Measurements from ENCODE around the gene NEU3. TPM values are rescaled to one million over a fixed set of nuclear protein-coding genes. Genes with fewer than 3 reads are reported as not detected.

Gene NEU3
- total RNA-seq, 1 donor from 2014 or later = 6.6 TPM

DNA sequence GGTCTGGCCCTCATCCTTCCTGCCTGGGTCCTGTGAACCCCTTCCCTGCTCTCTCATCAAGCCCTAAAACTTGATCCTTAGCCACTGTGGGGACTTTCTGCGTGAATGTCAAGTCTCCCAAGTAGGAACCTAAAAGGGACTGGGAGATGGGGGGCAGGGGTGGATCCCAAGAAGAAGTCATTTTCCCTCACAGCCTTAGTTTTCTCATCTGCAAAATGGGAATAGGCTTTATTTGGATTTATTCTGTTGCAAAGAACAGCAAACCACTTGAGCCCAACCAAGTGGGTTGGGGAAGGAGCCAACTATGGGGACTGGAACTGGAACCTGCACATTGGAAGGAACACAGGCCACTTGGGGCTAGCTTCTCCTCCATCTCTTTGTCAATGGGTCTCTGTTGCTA is 36.8 kb downstream of the NEU3 start:
- H3K9me3 Mint-ChIP-seq (ENCODE audit: unreplicated experiment) = no peaks in the 10 kb centered on the region
- no peaks in the 10 kb centered on the region for H3K4me1 Mint-ChIP-seq (ENCODE audit: low read depth, unreplicated experiment)
- no peak for DNase-seq
- no peaks in the 10 kb centered on the region for H3K36me3 Mint-ChIP-seq (ENCODE audit: unreplicated experiment)
- TF ChIP-seq CTCF (IDR thresholded peaks at IDR 0.05; ENCODE audit: partially characterized antibody, unreplicated experiment) = no peak
- H3K27me3 Mint-ChIP-seq (ENCODE audit: unreplicated experiment) = peaks cover 2% of the 10 kb centered on the region
- no peak overlapping the region for H3K4me3 Mint-ChIP-seq (ENCODE audit: unreplicated experiment)
- H3K27ac Mint-ChIP-seq (ENCODE audit: unreplicated experiment) = no peak overlapping the region

- H3K4me1 Mint-ChIP-seq (ENCODE audit: low read depth, unreplicated experiment) = no peaks in the 10 kb centered on the region
- no peak for DNase-seq
Measured at GRCh38 chr11:75028321-75028720, 39.6 kb downstream of the NEU3 start.

DNA sequence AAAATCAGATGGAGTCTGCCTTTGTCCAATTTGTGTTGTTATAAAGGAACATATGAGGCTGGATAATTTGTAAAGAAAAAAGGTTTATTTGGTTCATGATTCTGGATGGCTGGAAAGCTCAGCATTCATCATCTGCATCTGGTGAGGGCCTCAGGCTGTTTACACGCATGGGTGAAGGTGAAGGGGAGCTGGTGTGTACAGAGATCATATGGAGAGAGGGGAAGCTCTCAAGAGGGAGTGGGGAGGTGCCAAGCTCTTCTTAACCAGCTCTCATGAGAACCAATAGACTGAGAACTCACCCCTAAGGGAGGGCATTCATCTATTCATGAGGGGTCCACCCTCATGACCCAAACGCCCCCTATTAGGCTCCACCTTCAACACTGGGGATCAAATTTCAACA is 40.0 kb downstream of the NEU3 start:
- H3K27ac Mint-ChIP-seq (ENCODE audit: unreplicated experiment) = no peak overlapping the region
- H3K4me1 Mint-ChIP-seq (ENCODE audit: low read depth, unreplicated experiment) = no peaks in the 10 kb centered on the region
- no peaks in the 10 kb centered on the region for H3K36me3 Mint-ChIP-seq (ENCODE audit: unreplicated experiment)
- H3K27me3 Mint-ChIP-seq (ENCODE audit: unreplicated experiment) = peaks cover 2% of the 10 kb centered on the region
- no peaks in the 10 kb centered on the region for H3K9me3 Mint-ChIP-seq (ENCODE audit: unreplicated experiment)
- DNase-seq = no peak
- no peak for TF ChIP-seq CTCF (IDR thresholded peaks at IDR 0.05; ENCODE audit: partially characterized antibody, unreplicated experiment)
- H3K4me3 Mint-ChIP-seq (ENCODE audit: unreplicated experiment) = no peak overlapping the region

More at GRCh38 chr11:75028321-75028720, 39.6 kb downstream of the NEU3 start:
- Mint-ChIP-seq H3K27me3 (ENCODE audit: unreplicated experiment) (peaks cover 2% of the 10 kb centered on the region), H3K36me3 (ENCODE audit: unreplicated experiment) (no peaks in the 10 kb centered on the region), H3K27ac (ENCODE audit: unreplicated experiment) (no peak overlapping the region), H3K4me3 (ENCODE audit: unreplicated experiment) (no peak overlapping the region), H3K9me3 (ENCODE audit: unreplicated experiment) (no peaks in the 10 kb centered on the region)
- TF ChIP-seq CTCF (IDR thresholded peaks at IDR 0.05; ENCODE audit: partially characterized antibody, unreplicated experiment) = no peak

DNA sequence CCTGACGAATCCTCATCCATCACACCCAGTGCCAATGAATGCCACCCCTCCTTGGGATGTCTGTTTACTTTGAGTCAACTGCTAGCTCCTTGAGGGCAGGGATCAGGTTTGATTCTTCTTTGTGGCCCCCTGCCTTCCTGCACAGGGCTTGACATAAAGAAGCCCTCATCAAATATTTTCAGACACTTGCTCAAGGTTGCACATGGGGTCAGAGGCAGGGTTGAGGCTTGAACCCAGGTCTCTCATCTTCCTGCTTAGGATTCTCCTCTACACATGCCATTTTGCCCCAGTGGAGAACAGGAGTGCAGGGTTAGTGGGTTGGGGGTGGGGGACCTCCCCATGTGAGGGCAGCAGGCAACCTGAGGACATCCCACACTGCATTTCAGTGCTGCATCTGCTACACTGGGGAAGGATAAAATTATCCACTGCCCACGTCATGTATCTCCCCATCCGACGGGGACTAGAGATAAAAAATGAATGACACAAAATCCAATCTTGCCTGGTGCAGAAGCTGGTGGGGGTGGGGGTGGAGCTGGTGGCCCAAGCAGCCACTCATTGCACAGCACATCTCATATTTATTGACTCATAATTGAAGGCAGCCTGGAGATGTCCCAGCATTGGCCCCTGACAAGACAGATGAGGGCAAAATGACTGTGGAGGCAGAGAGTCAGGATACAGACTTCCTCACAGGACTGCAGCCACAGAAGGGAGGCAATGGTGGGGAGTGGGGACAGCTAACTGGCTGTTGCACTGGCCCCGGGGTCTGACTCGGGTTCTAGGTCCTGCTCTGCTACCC is 41.3 kb downstream of the NEU3 start:
- Mint-ChIP-seq H3K27ac (ENCODE audit: unreplicated experiment) (no peak overlapping the region), H3K9me3 (ENCODE audit: unreplicated experiment) (no peaks in the 10 kb centered on the region), H3K4me1 (ENCODE audit: low read depth, unreplicated experiment) (no peaks in the 10 kb centered on the region), H3K27me3 (ENCODE audit: unreplicated experiment) (peaks cover 2% of the 10 kb centered on the region), H3K4me3 (ENCODE audit: unreplicated experiment) (no peak overlapping the region), H3K36me3 (ENCODE audit: unreplicated experiment) (no peaks in the 10 kb centered on the region)
- DNase-seq = no peak
- no peak for TF ChIP-seq CTCF (IDR thresholded peaks at IDR 0.05; ENCODE audit: partially characterized antibody, unreplicated experiment)

DNA sequence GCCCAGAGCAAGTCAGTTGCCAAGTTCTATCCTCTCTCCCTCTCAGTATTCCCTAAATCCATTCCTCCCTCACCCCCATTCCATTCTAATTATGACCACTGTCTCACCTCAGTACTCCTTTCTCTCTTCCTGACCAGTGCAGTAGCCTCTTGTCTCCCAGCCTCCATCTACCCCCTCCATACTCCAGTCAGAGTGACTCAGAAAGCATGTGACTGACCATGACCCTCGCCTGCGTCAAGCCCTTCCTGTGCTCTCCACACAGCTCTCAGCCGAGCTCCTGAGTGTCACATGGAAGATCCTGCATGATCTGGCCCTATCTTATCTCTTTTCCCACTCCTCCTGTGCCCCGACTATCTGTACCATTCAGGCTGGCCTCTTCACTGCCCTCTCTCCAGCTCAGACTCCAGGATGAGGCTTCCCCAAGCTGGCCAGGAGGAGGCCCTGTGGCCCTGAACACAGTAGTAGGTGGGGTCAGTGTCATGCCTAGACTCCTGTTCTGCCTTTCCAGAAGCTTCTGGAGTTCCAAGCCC is 42.6 kb downstream of the NEU3 start:
- no peak for DNase-seq

More for the DNA sequence above, 42.6 kb downstream of the NEU3 start:
- H3K36me3 Mint-ChIP-seq (ENCODE audit: unreplicated experiment) = no peaks in the 10 kb centered on the region
- no peaks in the 10 kb centered on the region for H3K9me3 Mint-ChIP-seq (ENCODE audit: unreplicated experiment)
- TF ChIP-seq CTCF (IDR thresholded peaks at IDR 0.05; ENCODE audit: partially characterized antibody, unreplicated experiment) = no peak
- no peak overlapping the region for H3K27ac Mint-ChIP-seq (ENCODE audit: unreplicated experiment)
- H3K27me3 Mint-ChIP-seq (ENCODE audit: unreplicated experiment) = no peaks in the 10 kb centered on the region
- no peak overlapping the region for H3K4me3 Mint-ChIP-seq (ENCODE audit: unreplicated experiment)
- no peaks in the 10 kb centered on the region for H3K4me1 Mint-ChIP-seq (ENCODE audit: low read depth, unreplicated experiment)
